Measurements from ENCODE around the gene CLIC6.
"Not testable (repeated sequence)": the region's sequence is repeated elsewhere in the genome, so short reads cannot be mapped to it uniquely, and the experiment has no call there.

Gene CLIC6

GRCh38 chr21:34695434-34695833, 26.6 kb downstream of the CLIC6 start:
- DNase-seq, result no peak

- DNase-seq, result no peak
Measured at GRCh38 chr21:34696121-34696520, 27.3 kb downstream of the CLIC6 start.

DNA sequence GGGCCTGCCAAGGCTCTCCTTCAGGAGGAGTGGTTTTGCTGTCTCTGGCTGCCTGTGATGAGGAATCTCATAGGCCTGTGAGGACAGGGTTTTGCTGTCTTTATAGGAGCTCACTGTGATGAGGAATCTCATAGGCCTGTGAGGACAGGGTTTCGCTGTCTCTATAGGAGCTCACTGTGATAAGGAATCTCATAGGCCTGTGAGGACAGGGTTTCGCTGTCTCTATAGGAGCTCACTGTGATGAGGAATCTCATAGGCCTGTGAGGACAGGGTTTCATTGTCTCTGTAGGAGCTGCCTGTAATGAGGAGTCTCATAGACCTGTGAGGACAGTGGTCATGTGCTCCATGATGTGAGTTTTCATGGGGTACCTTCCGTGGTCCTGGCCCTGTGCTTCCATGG, 29.0 kb downstream of the CLIC6 start:
- DNase-seq, result no peak

DNA sequence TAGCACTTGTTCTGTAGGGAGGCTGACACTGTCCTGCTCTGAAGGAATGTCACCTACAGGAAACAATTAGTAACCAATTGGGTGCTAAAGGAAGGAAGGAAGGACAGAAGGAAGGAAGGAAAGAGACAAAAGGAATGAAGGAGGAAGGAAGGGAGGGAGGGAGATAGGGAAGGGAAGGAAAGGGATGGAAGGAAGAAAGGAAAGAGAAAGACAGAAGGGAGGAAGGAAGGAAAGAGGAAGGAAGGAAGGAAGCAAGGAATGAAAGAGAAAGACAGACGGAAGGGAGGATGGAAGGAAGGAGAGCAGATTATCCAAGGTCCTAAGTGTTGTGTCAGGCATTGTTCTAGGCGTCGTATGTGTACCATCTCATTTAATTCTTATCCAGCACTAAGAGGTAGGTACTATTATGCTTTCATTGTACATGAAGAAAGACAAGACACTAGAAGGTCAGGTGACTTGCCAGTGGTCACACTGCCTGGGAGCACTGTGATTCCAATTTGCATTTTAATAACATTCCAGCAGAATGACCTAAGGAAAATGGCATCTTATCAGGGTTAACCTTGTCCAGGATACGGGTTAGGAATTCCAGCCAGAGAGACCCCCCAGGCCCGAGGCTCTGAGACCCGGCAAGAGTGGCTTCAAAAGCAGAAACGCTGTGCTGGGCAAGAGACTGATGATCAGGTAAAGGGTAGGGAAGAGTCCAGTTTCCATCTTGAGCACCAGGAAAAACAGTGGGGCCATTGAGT, 29.6 kb downstream of the CLIC6 start:
- no peak for DNase-seq

GRCh38 chr21:34700605-34701004, 31.8 kb downstream of the CLIC6 start:
- DNase-seq, result no peak

DNA sequence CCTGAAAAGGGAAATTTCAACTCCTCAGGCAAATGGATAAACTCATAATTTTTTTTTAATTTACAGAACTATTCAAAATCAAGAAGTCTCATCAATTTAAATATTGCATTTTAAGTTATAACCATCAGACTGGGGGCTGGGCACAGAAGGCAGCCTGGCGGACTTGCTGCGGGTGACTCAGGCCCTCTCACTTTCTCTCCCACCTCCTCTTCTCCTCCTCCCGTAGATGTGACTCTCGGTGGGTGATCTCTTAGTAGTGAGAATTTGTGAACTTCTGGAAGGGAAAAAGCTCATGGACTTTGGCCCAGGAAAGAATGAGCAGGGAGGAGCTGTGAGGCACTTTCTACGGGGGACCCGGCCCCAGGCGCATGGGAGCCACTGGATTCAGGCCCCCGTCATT, 32.9 kb downstream of the CLIC6 start:
- no peak for DNase-seq

DNA sequence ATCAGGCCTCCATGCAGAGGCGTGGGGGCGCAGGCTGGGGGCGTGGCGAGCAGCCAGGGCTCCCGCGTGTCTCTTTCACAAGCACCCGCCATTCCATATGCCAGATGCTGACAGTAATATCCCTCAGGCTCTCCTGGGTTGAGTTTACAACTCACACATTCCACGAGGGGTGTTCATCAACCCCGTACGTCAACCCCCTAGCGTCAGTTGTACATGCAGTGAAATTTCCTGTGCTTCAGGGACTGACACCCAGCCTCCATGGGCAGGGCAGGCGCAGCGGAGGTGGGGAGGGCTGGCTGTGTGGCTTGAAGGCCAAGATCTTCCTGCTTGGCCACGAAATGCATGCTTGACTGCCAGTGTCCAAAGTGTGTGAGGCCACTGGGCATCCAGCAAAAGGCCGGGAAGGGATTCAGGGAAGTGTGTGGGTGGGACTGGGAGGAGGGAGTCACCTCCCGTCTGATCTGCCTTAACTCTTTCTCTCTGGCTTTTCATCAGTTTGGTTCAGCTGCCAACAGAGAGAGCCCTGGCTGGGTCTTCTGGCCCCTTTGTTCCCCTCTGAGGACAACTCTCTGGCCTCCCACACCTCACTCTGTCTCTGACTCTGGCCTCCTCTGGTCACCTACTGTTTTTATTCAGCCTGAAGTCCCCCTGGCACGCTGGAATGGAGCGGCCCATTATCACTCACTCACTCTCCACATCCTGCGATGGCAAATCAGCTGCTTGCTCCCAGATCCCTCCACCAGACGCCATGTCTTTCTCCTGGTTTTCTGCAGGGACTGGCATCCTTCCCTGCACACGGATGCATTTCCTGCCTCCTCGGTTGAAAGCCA, 33.8 kb downstream of the CLIC6 start:
- no peak for DNase-seq

DNA sequence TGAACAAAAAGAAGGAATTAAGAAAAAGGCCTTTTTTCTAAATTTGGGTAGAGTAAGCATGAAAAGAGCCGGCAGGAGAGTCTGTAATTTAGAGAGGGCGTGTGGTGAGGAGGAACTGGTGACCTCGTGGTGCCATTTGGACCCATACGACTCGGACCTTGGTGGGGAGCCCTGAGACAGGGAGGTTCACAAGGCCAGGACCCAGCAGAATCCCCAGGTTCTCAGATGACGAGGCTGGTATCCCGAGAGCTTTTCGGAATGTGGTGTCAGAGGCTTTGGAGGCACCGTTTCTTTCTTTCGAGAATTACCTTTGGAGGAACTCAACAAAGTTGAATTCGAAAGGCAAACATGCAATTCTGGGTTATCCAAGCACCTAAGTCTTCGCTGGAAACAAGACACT, 34.8 kb downstream of the CLIC6 start:
- DNase-seq, result no peak

- DNase-seq, result no peak
Measured at GRCh38 chr21:34704119-34704518, 35.3 kb downstream of the CLIC6 start.

GRCh38 chr21:34705011-34705410, 36.2 kb downstream of the CLIC6 start:
- DNase-seq, result no peak

GRCh38 chr21:34706337-34706736, 37.5 kb downstream of the CLIC6 start:
- no peak for DNase-seq

DNA sequence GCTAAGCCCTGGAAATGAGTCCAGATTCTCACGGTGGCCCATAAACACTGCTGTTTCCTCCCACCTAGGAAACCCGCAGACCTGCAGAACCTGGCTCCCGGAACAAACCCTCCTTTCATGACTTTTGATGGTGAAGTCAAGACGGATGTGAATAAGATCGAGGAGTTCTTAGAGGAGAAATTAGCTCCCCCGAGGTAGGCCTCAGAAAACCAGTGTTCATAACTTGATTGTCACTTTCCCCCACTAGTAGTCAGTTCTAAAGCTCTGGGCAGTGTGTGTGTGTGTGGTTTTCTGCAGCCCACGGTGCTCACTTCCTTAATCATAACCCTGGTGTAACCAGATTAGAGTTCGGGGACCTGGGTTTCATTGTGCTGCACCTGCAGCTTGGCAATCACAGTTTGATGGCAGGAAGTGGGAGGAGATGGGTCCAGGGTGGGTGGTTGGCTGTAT, 39.1 kb downstream of the CLIC6 start:
- DNase-seq, result peak; percentile 69

- no peak for DNase-seq
Measured at GRCh38 chr21:34713621-34714020, 44.8 kb downstream of the CLIC6 start.

DNA sequence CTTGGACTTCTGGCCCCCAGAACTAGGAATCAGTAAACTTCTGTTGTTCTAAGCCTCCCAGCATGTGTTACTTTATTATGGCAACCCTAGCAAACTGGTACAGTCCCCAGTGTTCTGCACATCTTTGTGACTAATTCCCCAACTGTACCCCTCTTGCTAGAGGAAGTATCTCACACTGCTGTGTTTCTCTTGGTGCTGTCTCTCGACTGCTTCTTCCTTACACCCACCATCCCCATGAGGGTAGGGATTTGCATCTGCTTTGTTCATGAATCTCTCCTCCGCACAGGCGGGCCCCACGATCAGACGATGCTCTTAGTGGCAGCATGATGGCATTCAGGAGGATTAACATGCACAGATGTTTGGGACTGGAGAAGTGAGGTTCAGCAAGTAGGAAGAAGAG, 46.7 kb downstream of the CLIC6 start:
- DNase-seq, result no peak

- no peak for DNase-seq
Measured at GRCh38 chr21:34715985-34716596, 47.3 kb downstream of the CLIC6 start.

DNA sequence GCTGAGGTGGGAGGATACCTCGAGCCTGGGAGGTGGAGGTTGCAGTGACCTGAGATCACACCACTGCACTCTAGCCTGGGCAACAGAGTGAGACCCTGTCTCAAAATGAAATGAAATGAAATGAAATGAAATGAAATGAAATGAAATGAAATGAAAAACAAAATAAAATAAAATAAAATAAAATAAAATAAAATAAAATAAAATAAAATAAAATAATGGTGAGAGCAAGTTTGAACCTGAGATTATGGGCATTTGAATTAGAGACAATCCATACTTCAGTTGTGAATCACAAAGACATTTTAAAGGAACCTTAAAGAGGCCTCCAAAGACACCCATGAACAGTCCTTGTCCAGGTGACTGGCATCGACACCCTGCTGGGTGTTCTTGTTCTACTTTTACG, 49.7 kb downstream of the CLIC6 start:
- not testable (repeated sequence) for DNase-seq

- DNase-seq, result peak; percentile 69
Measured at GRCh38 chr21:34722684-34723300, 54.0 kb downstream of the CLIC6 start.

- no peak for DNase-seq
Measured at GRCh38 chr21:34724131-34724856, 55.5 kb downstream of the CLIC6 start.

- DNase-seq, result no peak
Measured at GRCh38 chr21:34724857-34725195, 56.0 kb downstream of the CLIC6 start.

- no peak for DNase-seq
Measured at GRCh38 chr21:34726627-34727337, 58.0 kb downstream of the CLIC6 start.

DNA sequence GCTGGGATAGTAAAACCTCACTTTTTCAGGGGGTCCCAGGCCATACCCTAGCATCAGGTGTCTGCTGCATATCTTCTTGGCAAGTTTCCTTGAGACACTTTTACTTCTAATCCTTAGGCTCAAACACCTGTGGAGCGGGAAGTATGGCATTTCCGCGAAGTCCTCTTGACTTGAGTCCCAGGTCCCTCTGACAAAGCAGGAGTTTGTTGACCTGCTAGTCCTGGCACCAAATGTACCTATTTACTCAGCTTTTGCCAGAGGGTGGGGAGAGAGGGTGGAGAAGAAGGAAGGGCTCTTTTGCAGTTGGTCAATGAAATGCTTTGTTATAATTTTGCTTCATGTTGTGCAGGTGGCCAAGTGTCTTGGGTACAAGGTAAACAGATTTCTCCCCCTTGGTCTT, 59.7 kb downstream of the CLIC6 start:
- DNase-seq, result no peak

- DNase-seq, result no peak
Measured at GRCh38 chr21:34730194-34730593, 61.4 kb downstream of the CLIC6 start.
